ENCODE results near the gene CHRNE.

Gene CHRNE

GRCh38 chr17:4902540-4902939, 358 bp downstream of the CHRNE start:
- TF ChIP-seq CTCF (IDR thresholded peaks at IDR 0.05; ENCODE audit: insufficient read depth, low read depth, low read length, missing control alignments): no peak
- H3K4me3 ChIP-seq (ENCODE audit: low read depth, low read length): no peak overlapping the region
- no peak for DNase-seq (ENCODE audit: low read depth)

- H3K4me3 ChIP-seq (ENCODE audit: low read depth, low read length): no peak overlapping the region
- no peak for DNase-seq (ENCODE audit: low read depth)
- no peak for TF ChIP-seq CTCF (IDR thresholded peaks at IDR 0.05; ENCODE audit: insufficient read depth, low read depth, low read length, missing control alignments)
Measured at GRCh38 chr17:4901648-4902344, 1.1 kb downstream of the CHRNE start.

- no peak for TF ChIP-seq CTCF (IDR thresholded peaks at IDR 0.05; ENCODE audit: insufficient read depth, low read depth, low read length, missing control alignments)
- DNase-seq (ENCODE audit: low read depth): no peak
- H3K4me3 ChIP-seq (ENCODE audit: low read depth, low read length): no peak overlapping the region; the same call in 1 of the 2 replicates
Measured at GRCh38 chr17:4901108-4901647, 1.7 kb downstream of the CHRNE start.

GRCh38 chr17:4900231-4901107, 2.4 kb downstream of the CHRNE start:
- TF ChIP-seq CTCF (IDR thresholded peaks at IDR 0.05; ENCODE audit: insufficient read depth, low read depth, low read length, missing control alignments): no peak
- peak; percentile 62 for DNase-seq (ENCODE audit: low read depth)
- H3K4me3 ChIP-seq (ENCODE audit: low read depth, low read length): peak overlapping the region; percentile 25

- DNase-seq (ENCODE audit: low read depth): peak; percentile 78
- TF ChIP-seq CTCF (IDR thresholded peaks at IDR 0.05; ENCODE audit: insufficient read depth, low read depth, low read length, missing control alignments): no peak
- peak within 1 kb of the TSS; percentile 24 for H3K4me3 ChIP-seq (ENCODE audit: low read depth, low read length)
Measured at GRCh38 chr17:4899341-4900230, 3.3 kb downstream of the CHRNE start, which contains the start of gene C17orf107. Gene C17orf107 (plus strand): TSS chr17:4899536. CDS start chr17:4899763, 227 bp downstream.

- peak overlapping the region; percentile 24; the same call in 1 of the 2 replicates for H3K4me3 ChIP-seq (ENCODE audit: low read depth, low read length)
- no peak for DNase-seq (ENCODE audit: low read depth)
- no peak for TF ChIP-seq CTCF (IDR thresholded peaks at IDR 0.05; ENCODE audit: insufficient read depth, low read depth, low read length, missing control alignments)
Measured at GRCh38 chr17:4898927-4899326, 4.0 kb downstream of the CHRNE start.

All from GM12865 (cell line).